PC-9 (cell line): ENCODE data around the gene POU4F3.

ENCODE experiments used
- EZH2 ChIP-seq: fragments of 200-600 bp; sonication (generic); IDR thresholded peaks from 2 replicates; pipeline ENCODE4 v1.8.0; 2017; ENCODE audit warnings: antibody characterized with exemption, low read depth
- TF ChIP-seq, protein P1 (sequence below): fragments of 200-600 bp; sonication (generic); conservative IDR thresholded peaks from 2 replicates; pipeline ENCODE4 v1.6.1; 2017; ENCODE audit warnings: mixed run types, antibody characterized with exemption, mild to moderate bottlenecking, moderate library complexity

DNA sequence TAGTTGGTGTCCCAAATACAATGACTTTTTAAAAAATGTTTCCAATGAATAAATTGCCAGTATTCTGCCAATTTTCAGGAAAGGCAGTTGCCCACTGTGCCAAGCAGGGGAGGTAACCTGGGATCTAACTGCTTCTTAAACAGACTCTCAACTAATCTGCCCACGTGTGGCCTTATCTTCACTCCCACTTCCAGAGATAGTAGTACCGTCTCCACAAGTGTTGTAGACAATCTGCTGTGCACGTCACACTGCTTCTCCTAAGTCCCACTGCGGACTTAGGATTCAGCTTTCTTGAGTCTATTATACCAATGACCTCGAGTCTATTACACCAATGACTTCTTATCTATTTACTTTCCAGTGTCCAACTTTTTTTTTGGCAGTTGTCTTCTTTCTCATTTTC, 21.2 kb downstream of the POU4F3 start:
- TF ChIP-seq, protein P1, sequence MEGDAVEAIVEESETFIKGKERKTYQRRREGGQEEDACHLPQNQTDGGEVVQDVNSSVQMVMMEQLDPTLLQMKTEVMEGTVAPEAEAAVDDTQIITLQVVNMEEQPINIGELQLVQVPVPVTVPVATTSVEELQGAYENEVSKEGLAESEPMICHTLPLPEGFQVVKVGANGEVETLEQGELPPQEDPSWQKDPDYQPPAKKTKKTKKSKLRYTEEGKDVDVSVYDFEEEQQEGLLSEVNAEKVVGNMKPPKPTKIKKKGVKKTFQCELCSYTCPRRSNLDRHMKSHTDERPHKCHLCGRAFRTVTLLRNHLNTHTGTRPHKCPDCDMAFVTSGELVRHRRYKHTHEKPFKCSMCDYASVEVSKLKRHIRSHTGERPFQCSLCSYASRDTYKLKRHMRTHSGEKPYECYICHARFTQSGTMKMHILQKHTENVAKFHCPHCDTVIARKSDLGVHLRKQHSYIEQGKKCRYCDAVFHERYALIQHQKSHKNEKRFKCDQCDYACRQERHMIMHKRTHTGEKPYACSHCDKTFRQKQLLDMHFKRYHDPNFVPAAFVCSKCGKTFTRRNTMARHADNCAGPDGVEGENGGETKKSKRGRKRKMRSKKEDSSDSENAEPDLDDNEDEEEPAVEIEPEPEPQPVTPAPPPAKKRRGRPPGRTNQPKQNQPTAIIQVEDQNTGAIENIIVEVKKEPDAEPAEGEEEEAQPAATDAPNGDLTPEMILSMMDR: no peak
- no peak for TF ChIP-seq EZH2
